OCI-LY3 (cell line): Measurements from ENCODE around the gene MOSPD2.

ENCODE experiments used
- CTCF ChIP-seq: fragments of 200-600, 300-600 bp; sonication (generic); IDR thresholded peaks from 2 replicates; pipeline ENCODE4 v1.5.1; 2014; ENCODE audit warnings: antibody characterized with exemption, low read length, low read depth
- EZH2phosphoT487 ChIP-seq: fragments of 200-600 bp; shearing (Covaris generic); IDR thresholded peaks from 2 replicates; pipeline ENCODE4 v1.6.1; 2018; ENCODE audit warnings: antibody characterized with exemption, mixed run types, low read depth

GRCh38 chrX:14843666-14844065, 29.6 kb upstream of the MOSPD2 start:
- no peak for TF ChIP-seq CTCF
- no peak for TF ChIP-seq EZH2phosphoT487
